ENCODE data around the gene ATXN3L.
"Not testable (repeated sequence)": the region's sequence is repeated elsewhere in the genome, so short reads cannot be mapped to it uniquely, and the experiment has no call there.

The ATXN3L gene

DNA sequence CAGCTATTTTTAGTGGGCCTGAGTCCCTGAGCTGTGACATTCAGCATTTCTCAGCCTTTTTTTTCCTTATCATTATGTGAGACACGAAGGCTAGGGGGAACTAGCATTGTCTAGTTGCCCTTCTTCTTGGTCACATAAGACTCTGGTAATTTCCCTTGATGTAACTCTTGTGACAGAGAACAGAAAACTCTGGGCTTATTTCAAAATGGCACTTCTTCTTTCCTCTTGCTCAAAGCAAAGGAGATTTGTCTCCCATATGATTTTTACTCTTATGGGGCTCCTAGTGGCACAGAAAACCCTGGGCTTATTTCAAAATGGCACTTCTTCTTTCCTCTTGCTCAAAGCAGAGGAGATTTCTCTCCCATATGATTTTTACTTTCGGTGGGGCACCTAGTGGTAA lies 14.7 kb downstream of the ATXN3L start:
- no peak for DNase-seq (ENCODE audit: low read depth)

DNA sequence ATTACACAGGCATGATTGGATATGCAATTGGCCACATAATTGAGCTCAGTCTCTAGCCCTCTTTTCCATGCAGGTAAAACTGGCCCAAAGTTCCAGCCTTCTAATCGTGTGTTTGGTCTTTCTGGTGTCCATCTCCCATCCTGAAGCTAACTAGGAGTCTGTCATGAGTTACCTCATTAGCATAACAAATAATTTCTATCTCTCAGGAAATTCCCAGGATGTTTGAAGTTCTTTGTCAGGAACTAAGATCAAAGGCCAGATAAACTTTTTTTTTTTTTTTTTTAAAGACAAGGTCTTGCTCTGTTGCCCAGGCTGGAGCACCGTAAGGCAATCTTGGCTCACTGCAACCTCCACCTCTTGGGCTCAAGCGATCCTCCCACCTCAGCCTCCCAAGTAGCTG lies 15.8 kb downstream of the ATXN3L start:
- no peak for DNase-seq (ENCODE audit: low read depth)

DNA sequence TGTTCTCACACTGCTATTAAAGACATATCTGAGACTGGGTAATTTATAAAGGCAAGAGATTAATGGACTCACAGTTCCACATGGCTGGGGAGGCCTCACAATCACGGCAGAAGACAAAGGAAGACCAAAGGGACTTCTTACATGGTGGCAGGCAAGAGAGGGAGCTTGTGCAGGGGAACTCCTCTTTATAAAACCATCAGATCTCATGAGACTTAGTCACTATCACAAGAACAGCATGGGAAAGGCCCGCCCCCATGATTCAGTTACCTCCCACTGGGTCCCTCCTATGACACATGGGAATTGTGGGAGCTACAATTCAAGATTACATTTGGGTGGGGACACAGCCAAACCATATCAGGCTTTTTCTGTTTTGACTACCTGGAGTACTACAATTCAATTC lies 16.6 kb downstream of the ATXN3L start:
- DNase-seq (ENCODE audit: low read depth) = not testable (repeated sequence)

DNA sequence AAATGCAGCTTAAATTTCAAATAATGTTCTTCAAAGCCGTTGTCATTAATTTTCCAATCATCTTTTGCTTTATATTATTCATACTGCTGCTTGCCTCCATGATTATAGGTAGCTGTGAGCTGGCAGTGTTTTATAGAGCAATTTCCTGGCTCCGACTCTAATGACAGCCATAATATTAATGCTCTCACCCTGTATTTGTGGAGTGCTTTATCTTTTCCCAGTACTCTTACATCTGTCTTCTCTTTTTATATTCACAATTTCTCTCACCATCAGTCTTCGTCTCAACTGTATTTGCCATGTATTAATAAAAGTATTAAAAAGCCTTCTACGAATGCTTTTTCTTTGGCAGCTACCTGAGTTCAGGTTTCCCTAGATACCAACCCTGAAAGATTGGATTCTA lies 21.0 kb downstream of the ATXN3L start:
- no peak for DNase-seq (ENCODE audit: low read depth)

DNA sequence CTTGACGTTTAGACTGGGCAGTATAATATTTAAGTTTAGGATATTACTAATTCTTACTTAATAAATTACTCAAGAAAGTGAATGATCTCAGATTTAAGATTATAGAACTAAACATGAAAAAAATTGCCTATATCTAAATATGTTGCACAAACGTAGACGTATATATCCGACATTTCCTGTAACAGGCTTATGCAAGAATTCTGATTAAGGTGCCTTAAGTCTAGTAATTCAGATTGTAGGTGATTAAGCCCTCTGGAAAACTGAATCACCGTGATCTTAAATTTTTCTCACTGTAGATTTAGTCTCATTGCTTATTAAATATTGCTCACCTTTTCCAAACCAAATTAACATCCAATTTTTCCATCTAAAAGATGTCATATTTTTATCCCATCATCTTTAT lies 24.0 kb downstream of the ATXN3L start:
- no peak for DNase-seq (ENCODE audit: low read depth)

DNA sequence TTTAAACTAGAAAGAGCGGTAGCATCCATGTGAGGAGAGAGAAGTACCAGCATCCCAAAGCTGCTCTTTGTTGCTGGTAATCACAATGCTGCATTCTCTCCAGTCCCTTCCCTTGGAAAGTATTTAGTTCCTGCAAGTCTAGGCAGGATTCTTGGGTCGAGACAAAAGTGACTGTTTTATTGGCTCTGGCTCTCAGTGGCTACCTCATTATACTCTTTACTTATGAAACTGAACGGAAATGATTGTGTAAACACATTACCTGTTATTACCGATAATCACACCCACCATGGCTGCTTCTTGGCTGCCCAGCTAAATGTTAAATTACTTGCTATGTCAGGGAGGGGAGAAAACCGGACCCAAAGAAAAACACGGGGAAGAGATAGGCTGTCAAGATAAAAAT lies 26.2 kb downstream of the ATXN3L start:
- no peak for DNase-seq (ENCODE audit: low read depth)

DNA sequence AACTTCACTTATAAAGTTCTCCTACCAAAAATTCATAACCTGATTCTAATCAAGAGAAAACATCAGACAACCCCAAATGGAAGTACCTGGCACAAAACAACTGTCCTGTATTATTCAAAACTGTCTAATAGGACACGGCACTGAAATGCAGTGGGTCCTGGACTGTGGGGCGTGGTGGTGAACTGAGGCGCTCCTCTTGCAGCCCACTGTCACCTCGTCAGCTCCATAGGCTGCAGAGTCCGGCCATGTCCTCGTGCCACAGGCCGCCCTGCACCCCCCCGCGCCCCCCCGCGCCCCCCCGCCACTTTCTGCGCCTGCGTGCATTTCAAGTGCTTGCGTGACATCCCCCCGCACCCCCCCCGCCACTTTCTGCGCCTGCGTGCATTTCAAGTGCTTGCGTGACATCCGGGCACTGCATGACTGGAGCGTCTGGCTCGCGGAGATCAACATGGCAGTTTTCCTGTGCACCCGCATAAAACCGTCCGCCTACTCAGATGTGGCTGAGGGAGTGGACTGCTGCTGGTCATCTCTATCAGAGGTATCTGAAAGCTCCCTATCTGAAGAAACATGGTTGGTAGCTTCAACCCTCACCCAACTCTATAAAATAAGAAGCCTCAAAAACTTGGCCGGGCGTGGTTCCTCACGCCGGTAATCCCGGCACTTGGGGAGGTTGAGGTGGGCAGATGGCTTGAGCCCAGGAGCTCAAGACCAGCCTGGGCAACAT lies 28.8 kb downstream of the ATXN3L start:
- no peak for DNase-seq (ENCODE audit: low read depth)

DNA sequence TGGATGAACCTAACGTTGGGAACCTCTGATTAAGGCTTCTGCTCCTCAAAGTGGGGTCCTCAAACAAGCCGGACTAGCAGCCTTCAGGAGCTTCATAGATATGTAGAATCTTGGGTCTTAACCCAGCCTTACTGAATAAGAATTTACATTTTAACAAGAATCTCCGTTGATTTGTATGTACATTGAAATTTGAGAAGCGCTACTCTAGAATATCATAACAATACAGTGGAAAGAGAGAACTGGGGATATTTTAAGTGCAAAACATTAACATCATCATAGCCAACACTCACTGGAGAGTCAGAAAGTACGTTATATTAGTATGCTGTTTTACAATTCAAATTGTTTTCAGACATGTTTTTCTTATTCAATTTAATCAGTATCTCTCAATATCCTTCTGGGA lies 31.2 kb downstream of the ATXN3L start:
- DNase-seq (ENCODE audit: low read depth) = no peak

DNA sequence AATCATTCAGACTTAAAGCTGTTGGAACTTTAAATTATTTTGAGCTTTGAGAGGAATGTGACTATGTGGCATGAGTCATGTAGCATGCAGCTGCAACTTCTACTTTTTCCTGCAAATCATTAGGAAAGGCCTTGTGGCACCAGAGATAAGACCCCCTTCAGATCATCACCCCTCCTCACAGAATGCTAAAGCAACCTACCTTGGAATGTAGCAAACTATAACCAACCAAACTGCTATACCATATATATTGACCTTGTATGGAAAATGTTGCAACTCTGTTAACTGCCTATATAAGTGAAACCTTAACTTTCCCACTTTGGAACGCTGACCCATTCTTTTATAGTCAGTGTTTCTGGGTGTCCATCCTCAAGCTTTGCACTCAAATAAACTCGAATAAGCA lies 32.0 kb downstream of the ATXN3L start:
- DNase-seq (ENCODE audit: low read depth) = no peak

DNA sequence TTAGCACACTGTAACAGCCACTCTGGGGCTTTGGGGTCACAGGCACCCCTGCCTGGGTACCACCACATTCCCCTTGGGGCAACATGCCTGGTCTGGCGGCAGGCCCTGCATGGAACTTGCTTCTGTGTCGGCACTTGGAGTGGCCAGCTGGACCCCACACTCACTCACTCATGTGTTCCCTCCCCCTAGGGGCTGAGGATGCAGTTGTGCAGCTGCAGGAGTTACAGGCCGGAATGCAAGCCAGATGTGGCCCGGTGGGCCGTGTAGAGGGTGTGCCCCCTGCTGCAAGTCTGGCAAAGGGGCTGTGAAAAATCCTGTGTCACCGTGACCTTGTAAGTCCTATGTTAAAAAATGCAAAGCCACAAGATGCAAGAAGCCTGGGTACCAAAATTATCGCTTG lies 34.2 kb downstream of the ATXN3L start:
- no peak for DNase-seq (ENCODE audit: low read depth)

DNA sequence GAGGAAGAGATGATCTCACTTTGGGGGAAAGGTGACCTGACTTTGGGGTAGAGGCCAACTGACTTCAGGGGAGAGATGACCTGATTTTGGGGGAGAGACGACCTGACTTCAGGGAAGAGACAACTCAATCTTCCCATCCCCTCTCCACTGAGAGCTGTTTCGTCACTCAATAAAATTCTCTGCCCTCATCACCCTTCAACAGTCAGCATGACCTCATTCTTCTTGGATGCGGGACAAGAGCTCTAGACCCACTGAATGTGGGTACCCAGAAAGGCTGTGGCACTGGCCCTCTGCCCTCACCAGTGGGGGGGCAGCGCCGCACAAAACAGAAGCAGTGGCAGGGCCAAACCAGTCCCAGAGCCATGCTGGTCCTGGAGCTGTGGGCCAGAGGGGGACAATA lies 34.6 kb downstream of the ATXN3L start:
- DNase-seq (ENCODE audit: low read depth) = no peak

DNA sequence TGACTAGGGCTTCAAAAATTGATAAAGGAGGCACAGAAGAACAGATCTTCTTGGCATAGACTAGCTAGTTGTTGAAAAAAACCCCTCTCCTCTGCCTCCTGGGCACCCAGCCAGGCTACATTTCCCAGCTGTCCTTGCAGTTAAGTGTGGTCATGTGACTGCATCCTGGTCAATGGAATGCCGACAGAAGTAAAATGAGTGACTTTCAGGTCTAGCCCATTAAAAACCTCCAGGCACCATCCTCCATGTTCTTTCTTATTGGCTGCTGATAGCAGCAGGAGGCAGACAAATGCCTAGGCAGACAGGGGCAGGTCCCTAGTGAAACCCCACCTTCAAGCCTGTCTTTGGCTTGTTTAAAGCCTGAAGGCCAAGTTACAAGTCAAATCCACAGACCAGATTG lies 35.3 kb downstream of the ATXN3L start:
- DNase-seq (ENCODE audit: low read depth) = no peak

DNA sequence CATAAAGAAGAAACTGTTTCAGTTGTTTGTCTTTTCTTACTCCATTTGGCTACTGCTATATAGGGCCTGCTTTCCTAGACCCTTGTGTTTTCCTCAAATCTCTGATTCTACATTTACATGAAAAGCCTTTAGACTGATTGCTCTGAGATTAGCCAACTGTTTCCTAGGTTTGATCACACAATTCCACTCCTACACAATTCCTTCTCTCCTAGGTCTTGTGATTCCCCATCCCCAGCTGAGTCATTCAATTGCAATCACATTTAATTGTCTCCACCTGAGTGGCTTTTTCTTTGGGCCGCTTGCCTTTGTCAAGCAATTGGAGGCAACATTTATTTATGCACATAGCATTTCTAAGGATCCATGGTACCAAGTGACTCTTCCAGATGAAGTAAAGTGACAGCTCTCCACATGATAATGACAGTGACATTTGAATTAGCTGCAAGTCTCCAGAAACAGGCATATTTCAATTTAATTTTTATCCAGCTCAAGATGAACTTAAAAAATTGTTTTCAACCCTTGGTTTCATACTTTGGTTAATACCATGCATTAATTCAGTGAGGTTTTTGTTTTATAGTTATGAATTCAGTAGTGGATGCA lies 35.8 kb downstream of the ATXN3L start:
- DNase-seq (ENCODE audit: low read depth) = peak; percentile 11

DNA sequence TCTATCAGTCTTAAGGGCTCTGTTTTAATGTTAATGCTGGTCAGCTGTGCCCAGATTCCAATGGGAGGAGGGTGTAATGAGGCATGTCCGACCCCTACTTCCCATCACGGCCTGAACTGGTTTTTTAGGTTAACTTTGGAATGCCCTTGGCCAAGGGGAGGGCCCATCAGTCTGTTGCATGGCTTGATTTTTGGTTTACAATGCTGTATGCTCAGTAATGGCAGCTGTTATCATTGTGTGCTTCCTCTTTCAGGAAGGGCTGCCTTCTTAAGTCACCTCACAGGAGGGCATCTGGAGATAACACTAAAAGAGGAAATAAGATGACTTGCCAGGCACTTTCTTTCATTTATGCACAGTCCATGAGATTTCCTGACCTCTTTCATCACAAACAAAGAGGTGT lies 36.3 kb downstream of the ATXN3L start:
- no peak for DNase-seq (ENCODE audit: low read depth)

DNA sequence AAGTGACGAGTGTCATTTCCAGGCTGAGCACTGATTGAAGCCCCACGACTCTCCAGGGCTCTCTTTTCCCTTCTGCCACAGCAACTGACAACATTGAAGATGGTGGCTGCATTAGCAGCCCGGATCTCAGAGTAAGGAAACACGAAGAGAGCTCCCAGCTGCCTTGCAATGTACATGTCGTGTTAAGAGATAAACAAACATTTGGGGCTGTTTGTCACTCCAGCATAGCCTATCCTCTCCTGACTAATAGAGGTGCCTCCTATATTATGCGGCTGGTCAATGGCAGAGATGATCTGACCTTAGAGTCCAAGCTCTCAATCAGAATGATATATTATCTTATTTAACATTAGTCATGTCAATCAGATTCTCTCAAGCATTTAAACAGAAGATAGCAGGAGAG lies 38.6 kb downstream of the ATXN3L start:
- DNase-seq (ENCODE audit: low read depth) = no peak

DNA sequence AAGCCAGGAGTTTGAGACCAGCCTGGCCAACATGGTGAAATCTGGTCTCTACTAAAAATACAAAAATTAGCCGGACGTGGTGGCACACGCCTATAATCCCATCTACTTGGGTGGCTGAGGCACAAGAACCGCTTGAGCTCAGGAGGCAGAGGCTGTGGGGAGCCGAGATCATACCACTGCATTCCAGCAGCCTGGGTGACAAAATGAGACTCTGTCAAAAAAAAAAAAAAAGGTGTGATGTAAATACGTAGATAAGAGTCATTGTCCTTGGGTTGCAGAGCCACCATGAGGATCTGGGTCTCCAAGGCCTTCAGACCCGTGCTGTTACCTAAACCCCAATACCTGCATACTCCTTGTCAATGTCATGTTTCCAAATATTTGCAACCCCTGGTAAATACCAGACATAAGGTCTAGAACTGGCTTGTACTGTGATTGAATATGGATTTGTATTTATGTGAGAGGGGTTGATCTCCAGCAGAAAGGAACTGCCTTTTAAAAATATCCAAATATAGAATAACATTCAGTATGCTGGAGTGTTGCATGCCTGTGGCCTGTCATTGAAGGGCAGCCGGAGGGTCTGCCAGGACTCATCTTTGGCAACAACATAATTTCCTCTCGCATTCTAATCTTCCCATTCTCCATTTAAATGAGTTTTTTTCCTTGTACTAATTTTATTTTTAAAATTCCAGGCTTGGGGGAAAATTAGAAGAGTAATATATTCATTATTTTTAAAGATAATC lies 40.4 kb downstream of the ATXN3L start:
- no peak for DNase-seq (ENCODE audit: low read depth)

DNA sequence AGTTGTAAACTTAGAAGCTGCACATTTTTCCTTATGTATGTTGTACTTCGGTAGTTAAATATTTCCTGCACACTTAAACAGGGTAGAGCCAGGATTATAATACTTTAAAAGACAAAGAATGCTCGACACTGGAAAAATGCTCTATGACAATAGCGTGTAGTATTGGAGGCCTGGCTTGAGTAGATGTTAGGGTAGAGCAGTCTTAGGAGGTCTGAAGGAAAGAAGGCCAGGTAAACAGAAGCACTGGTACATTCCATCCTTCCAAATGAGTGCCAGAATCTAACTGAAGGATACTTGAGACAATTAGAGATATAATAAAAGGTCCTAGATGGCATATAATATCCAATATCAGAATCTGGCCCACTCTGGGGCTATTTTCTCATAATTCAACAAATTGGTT lies 42.3 kb downstream of the ATXN3L start:
- DNase-seq (ENCODE audit: low read depth) = no peak

DNA sequence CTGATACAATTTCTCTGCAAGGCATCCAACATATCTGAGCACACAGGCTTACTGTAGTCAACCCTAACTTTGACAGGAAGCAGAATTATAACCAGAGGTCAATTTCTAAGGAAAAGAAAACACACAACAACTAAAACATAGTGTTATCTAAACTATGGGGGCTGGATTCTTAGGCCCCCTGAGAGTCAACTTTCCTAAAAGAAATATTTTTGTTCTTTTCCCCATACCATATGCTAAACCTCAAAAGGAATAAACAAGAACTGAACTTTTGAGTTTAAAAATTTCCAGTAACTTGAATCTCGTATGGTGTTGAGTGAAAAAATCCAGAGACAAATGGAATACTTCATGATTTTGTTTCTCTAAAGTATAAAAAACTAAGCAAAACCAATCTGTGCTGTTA lies 42.9 kb downstream of the ATXN3L start:
- DNase-seq (ENCODE audit: low read depth) = no peak

DNA sequence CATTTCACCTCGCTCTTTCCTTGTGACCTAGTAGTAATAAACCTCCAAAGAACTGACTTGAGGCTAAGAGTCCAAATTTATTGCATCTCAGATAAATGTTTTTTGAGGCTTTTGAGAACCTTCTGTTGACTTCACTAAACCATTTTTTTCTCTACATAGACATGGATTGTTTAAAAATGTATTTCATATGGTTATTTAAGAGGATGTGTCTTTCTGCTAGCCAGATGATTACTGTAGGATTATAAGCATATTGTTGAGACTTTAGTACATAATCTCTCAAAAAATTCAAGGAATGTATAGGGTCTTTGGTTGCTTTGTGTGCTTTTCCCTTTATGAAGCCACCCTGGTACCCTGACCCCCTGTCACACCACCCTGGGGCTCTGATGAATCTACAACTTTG lies 44.8 kb downstream of the ATXN3L start:
- DNase-seq (ENCODE audit: low read depth) = no peak

DNA sequence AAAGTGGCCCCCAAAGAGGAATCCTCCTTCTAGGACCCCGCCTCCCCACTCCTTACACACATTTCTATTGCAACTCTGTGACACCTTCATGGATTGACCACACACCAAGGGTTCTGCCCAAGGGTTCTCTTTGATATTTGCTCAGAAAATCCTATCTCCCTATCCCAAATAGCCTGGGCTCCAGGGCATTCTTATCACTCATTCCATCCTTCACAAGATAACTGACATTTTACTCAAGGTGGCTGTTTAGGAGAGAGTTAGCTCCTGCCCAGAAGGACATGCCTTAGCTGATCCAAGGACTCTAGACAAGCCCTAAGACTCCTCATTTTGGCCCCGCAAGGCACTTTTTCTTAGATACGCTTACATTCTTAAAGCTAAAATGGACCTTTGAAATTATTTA lies 47.4 kb downstream of the ATXN3L start:
- DNase-seq (ENCODE audit: low read depth) = no peak

DNA sequence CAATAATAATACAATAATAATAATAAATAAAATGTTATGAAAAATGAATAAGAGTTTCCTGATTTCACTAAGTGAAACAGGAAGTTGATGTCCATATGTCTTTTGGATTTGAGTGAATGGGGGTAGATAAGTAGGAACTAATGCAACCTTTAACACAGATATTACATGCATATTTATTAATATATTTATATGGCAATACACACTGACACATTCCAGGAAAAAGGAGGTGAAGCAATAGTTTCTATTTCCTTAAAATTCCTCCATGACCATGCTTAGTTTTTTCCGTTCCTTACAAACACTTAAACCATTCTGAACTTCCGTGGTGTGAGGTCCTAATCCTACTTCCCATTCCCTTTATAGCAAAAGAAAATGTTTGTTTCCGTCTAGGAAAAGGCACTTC lies 48.3 kb downstream of the ATXN3L start:
- no peak for DNase-seq (ENCODE audit: low read depth)

DNA sequence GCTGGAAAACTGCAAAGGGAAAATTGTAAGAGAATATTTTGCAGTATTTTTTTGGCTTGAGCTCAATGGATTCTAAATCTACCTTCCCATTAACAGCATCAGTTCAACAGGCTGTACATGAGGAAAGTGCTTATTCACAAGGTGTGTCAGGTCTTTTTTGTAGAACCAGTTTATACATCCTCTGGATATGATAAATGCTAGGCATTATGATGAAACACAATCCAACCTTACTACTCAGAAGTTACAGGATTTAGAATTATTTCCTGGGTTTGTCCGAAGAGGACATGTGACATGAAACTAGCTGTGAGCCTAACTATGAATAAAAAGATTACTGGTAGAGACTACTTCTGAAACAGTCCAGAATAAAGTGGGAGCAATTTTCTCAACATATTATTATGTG lies 49.5 kb downstream of the ATXN3L start:
- no peak for DNase-seq (ENCODE audit: low read depth)

DNA sequence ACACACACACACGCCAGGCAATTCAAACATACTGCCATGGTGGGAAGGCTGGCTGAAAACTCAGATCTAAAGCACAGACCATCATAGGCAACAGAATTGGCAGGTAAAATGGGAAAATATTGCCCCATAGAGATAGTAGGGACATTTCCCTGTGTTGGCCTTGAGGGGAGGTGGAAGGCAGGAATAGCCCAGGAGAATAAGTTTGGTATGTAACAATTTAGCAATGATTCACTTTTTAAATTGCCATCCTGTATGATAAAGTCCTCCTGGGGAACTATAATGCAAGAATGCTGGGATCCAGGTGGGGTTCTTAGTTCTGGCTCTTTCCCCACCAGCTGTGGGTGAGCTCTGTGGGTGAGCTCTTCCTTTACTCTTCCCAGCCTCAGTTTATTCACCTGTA lies 51.0 kb downstream of the ATXN3L start:
- no peak for DNase-seq (ENCODE audit: low read depth)

Data from stromal cell of bone marrow (primary cell).